HG03196 (cell line): ENCODE results near the gene BRSK2.

ENCODE experiments used
- ATAC-seq: cut with Tn5 transposase; IDR thresholded peaks from one replicate; pipeline ENCODE4 v1.9.1; 2021; ENCODE audit not compliant: unreplicated experiment

Gene BRSK2

DNA sequence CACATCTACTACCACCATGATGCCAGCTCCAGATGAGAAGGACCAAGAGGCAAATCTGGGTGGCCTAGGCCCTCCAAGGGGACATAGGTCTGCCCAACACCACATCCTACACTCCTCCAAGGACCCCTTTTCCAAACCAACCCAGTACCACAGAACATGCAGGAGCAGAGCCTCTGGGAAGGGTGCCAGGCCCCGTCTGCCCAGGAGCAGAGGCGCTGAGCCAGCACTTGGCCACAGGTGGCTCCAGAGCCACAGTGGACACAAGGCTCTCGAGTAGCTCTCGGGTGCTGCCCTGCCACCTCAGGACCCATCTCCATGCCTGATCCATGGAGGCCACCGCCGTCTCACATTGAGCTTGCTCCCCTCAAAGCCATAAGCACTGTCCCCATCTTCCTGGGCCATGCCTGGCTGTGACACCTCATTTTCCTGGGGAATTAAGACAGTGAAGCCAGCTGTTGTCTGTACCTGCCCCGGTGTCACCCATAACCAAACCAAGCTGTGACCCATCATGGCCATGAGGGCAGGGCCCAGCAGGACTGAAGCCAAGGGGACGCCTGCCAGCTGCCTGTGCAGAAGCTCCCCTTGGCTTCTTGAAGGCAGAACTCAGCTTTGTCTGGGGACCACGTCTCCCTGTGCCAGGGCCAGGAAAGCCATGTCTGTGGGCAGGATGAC, 89.4 kb downstream of the BRSK2 start:
- ATAC-seq = no peak

DNA sequence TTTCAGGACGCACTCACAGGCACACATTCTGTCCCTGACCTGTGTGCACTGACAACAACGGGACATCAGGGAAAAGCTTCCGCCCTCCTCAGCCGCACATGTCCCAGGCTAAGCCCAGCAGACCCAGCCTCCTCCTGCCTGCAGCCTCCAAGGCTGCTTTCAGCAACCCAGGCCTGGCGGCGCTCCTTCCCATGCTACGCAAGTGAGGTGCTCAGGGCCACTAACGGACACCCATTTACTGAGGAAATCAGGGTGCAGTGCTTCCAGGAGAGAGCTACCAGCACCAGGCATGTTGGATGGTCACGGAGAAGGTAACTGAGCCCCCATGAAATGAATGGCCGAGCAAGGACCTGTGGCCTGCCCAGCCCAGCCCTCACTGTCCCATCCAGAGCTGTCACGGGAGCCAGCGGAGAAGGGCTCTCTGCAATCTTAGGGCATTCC, 90.0 kb downstream of the BRSK2 start:
- no peak for ATAC-seq

DNA sequence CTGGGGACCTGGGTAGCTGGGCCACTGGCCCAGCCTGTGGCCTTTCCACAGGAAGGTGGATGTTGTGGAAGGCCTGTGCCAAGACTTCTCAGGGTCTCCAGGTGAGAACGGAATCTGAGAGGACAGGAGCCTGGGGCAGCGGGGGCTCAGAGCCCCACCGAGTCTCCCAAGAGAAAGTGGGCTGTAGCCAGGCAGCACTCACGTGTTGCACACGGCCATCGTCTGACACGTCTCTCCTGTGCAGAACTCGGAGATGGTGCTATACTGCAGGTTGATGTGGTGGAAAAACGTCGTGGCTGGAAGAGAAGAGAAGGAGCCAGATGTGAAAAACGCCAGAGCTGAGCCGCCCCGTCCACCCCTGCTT, 90.4 kb downstream of the BRSK2 start:
- no peak for ATAC-seq

DNA sequence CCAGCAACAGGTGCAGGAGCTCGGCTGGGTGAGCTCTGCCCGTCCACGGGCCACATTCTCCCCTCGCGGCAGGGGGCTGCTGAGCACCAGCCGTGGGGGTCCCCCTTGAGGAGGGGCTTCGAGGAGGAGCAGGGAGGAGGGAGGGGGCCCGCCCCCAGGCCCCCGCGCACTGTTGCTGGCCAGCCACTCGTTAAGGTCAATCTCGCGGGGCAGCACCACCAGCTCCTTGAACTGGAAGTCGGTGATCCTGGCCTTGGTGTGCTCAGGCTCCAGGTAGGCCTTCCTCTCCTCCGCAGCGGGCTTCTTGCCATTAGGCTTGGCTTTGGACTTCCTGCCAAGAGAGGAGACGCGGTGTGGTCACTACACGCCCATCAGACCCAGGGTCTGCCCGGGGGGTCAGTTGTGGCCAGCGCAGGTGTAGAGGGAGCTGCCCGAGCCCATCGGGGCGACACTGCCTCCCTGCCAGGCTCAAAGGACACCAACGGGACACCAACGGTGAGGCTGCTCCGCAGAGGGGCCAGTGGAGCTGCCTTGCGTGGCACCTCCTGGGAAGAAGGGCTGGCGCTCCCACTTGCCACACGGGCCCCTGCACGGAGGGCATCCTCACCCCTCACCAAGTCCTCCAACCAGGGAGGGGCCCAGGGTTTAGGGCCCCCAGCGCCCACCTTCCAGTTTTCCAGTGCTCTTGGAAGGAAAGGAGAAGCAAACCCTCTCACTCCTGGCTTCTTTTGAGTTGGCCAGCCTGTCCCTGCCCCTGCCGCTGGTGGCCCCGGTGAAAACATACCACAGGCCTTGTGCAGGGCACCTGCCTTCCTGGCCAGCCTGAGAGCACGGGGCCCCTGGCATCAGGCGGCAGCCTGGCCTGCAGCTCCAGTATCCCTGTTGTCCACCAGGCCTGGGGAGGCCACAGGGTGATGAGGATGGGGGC, 91.1 kb downstream of the BRSK2 start:
- ATAC-seq = no peak

DNA sequence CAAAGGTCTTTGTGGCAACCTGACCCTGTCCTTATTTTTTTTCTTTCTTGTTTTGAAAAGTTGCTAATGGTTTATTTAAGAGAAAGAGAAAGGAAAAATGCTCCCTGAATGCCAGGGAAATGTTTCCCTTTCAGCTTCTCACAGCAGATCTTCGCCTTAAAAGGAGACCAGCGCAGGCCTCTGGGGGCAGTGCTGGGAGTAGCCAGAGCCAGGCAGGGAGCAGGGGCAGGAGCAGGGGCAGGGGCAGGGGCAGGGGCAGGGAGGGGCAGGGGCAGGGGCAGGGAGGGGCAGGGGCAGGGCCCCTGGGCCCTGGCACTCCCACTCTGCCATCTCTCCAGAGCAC, 91.7 kb downstream of the BRSK2 start:
- ATAC-seq = no peak

DNA sequence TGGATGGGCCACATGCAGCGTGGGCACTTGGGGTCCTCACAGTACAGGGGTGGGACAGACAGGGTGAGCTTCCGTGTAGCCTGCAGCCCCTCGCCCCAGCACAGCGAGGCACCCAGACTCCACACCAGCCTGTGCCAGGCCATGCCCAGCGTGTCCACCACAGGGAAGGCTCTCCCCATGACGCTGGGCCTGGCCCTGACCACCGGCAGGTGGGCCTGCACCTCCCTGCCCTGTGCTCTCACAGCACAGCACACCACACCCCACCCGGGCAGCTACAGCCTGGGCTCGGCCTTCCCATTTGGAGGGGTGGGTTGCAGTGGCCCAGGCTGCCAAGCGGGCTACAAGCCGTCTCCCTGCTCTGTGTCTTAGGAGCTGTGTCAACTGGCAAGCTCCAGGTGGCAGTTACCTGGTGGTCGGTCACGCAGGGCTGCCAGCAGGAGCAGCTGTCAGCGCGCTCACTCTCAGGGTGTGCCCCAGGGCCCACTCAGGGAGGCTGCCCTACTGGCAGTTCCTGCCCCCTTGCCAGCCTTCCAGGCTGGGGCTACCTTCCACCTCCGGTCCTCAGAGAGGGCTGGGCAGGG, 92.2 kb downstream of the BRSK2 start:
- no peak for ATAC-seq

DNA sequence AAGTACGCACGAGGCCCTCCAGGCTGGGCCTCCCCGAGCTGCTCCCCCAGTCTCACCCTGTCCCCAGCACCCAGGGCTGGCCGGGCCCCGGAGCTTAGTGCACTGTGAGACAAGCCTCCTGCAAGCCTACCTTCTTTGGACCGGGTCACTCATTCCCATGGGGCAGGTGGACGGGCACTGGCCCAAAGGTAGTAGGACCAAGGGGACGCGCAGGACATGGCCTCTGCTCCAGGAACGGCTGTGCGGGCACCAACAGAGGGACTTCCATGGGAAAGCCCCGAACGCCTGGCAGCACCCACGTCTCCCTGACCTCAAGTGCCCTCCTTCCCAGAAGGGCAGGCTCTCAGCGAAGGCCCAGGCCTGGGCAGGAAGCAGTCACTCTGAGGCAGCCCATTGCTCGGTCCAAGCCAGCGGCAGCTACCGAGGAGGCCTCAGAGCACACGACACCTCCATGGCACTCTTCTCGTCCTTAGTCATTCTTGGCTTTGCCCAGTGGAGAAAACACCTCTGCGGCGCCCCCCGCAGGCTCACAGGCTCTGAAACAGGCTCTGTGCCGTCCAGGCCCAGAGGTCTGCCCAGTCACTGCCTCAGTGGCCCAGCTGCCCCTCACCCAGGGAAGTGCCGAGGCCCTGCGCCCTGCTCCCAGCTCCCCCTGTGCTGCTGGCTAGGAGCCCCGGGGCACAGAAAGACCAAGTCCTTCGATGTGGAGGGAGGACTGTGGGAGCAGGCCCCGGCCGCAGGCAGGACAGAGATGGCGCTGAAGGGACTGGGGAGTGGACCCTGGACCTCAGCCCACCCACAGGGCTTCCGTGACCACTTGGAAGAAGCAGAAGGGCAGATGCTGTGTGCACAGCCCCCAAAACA, 93.1 kb downstream of the BRSK2 start:
- no peak for ATAC-seq

DNA sequence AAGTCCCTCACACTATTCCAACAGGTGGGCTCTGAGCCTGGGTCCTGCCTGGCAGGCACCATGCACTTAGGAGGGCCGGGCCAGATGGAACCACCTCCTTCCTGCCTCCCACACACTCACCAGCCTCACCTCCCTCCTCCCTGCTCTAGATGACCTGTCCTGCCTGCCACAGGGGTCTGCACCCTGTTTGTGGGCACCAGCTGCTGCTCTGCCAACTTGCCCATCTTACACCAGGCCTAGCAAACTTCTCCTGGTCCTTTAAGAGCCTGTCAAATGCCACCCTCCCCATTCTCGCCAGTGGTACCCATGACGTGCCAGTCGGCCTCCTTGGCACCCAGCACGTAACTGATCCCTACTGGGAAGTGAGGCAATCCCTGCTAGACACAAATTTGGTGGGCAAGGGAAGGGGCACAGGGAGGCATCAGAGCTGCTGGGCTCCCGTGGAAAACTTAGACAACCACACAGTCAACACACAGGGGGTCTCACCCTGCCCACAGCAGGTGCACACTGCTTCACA, 93.8 kb downstream of the BRSK2 start:
- ATAC-seq = no peak

DNA sequence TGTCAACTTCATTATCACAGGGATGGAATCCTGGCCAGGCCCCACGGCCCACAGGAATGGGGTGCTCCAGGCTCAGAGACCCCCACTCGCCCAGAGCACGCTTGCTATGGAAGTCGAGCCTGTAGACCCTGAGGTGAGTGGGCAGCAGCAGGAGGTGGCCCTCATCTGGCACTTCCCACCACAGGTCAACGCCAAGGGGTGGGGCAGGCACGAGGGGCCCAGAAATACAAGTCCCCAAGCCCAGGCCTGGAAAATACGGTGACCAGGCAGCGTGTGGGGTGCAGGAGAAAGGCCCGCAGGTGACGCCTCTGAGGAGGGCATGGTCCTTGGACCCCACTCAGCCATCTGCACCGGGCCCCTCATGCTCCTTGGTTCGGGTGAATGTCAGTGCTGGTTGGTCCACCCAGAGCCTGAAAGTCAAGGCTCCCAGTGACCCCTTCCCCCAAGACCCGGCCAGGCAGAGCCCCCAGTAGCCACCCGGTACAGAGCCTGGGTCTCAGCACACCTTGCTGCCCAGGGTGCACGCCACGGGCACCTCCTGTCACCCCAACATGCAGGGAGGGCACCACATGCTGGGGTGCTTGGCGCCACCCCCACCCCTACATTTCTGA, 94.4 kb downstream of the BRSK2 start:
- no peak for ATAC-seq

DNA sequence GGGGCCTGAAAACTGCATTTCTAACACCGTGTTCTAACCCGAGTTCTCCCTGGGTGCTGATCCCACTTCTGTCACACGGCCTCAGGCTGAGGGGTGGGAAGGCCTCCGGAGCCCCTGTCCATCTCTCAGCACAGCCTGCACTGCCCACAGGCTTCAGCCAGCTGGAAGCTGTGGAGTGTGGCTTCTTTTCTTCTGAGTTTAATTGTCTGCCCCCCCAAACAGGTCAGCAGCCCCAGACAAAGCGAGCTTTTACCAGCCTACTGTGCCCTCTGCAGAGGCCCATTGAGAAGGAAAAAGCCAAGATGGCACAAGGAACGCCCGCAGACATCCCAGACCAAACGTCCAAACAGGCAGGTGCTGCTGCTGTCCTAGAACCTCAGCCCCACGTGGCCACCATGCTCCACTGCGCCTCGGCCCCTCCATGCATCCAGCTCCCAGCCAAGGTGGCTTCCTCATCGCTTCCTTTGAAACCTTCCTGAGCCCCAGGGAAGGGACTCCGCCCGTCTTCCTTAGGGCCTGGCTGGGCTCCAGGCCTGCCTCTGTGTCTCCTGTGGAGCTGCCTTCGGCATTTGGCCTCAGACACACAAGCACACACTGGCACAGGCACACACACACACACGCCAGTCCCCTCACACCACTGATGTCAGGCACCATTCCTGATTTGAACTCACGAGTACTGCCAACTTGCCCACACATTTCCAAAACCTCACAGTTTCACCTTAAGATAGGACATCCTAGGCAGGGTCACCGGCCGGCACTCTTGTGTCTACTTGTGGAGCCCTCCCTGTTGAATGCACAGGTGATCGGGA, 95.2 kb downstream of the BRSK2 start:
- no peak for ATAC-seq

DNA sequence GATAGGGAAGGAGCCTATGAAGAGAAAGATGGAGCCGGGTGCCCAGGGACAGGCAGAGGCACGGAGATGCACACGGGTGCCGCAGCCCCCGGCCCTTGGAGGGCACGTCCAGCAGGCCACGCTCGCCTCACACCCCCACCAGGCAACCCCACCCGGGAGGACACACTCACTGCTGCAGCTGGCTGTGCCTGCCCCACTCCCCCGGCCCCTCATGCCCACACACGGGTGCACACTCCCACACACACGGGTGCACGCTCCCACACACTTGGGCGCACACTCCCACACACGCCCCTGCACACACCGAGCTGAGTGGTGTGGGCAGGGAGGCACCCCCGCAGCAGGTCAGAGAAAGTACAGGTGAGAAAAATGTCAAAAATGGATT, 95.8 kb downstream of the BRSK2 start:
- no peak for ATAC-seq

DNA sequence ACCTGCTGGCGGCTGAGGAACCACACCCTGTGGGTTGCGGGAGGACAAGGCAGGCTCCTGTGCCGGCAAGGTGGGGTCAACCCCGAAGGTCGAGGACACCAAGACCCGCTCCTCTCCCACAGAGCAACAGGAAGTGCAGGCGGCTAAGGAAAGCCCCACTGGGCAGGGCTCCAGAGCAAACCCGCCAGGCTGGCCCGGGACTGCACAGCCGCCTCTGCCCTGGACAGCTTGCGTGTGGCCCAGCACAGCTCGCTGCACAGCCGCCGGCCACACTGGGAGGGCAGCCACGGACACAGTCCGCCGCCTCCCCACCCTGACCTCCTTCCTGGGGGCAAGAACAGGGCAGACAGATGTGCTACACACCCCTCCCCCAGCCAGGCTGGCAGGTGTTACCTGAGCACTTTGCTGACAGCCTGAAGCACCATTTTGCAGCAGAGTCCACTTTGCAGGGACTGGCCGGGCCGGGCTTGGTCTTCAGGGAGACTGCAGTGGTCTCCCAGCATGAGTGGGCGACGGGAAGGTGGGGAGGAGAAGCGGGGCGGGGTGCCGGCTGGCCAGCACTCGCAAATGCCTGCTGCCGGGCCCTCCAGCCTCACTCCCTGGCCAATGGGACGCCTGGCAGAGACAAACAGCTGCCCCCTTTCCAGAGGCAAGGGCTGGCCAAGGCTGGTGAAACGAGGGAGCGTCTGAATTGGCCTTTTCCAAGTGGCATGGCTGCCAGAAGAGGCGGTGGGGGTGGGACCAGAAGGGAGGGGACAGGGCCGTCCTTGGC, 96.5 kb downstream of the BRSK2 start, which contains the start of gene MOB2:
Gene MOB2, minus strand, starts transcription at position 726 of the 772 bp plus-strand sequence. Its CDS starts 223 bp downstream, at position 503.
- no peak for ATAC-seq

DNA sequence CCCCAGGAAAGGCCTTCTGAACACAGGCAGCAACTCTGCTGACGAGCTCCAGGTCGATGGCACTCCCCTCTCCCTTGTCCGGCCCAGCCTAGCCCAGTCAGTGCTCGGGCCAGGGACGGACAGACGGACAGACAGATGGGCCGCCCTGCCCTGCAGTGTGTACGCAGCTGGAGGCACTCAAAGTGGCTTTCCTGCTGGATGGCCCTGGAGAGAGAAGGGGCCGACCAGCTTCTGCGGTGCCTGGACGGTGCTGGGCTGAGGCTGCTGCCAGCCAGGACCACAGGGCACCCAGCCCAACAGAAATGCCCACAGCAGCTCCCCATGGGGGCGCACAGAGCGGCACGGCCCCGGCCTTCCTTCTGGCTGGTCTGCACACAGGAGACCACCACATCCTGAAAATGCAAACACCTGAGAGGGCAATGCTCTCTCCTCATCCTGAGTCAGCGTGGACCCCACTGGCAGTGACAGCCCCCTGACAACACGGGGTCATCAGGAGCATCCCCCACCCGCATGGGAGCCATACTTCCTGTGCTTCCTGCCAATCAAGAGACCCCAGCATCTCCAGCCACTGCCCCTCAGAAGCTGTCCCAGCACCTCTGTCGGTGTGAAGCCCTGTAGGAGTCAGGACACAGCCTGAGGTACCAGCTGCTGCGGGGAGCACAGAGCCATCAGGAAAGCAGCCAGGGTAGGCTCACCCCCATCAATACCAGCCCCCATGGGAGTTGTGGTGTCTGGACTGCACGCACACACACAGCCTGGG, 97.5 kb downstream of the BRSK2 start:
- no peak for ATAC-seq

DNA sequence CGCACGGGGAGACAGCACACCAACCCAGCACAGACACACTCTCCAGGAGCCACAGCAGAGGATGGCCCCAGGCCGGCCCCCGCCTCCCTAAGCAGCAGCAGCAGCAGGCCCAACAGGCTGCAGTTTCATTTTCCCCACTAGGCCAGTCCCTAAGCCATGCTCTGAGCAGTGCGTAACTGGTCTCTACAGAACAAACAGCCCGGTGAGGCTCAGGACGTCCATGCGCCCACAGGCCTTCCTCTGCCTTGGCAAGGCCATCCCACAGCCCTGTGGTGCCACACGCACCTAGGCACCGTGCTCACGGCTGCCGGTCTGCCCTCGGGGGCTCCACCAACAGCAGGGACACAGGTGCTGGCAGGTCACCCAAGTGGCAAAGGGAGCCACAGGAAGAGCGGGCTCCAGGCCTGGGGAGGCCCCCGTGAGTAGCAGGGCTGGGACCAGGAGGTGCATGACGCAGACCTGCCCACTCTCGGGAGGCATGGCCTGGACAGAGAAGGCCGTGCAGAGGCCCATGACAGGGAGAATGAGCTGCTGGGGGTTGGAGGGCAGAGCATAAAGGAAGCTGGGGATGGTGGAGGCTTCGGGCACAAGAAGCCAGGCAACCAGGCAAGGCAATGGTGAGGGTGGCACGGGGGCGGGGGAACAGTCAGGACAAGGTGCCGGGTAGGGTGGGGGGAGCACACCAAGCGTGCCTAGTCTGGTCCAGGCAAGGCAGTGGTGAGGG, 98.3 kb downstream of the BRSK2 start:
- ATAC-seq = no peak

DNA sequence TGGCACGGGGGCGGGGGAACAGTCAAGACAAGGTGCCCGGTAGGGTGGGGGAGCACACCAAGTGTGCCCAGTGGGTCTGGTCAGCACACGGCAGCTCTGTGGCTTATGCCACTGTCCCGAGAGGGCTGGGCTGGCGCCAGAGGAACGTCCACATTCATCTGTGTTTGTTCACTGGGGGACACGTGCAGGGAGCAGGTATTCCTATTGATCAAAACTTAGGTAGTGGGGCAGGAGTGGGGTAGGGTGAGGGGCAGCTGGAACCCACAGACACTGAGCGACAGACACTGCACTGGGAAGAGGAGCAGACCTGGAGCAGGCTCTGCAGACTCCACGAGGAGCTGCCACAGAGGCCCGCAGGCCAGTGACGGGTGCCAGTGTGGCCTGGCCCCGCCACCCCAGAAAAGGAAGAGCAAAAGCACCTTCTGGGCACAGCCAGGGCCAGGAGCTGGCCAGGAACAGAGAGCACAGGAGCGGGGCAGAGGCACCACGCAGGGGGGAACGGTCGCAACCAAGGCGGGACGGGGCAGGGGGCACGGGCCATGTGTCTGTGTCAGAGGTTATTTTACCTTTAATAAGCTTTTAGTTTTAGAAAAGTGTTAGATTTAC, 98.9 kb downstream of the BRSK2 start:
- ATAC-seq = no peak

DNA sequence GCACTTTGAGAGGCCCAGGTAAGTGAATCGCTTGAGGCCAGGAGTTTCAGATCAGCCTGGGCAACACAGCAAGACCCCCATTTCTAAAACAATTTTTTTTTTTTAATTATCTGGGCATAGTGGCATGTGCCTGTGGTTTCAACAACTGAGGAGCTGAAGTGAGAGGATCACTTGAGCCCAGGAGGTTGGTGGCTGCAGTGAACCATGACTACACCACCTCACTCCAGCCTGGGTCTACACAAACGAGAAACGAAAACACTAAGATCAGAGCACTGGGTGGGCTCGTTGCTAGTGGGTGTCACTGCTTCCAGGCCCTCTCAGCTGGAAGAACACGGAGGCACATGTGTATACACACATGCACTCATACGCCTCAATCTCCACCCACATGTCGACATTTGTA, 100.9 kb downstream of the BRSK2 start:
- no peak for ATAC-seq

DNA sequence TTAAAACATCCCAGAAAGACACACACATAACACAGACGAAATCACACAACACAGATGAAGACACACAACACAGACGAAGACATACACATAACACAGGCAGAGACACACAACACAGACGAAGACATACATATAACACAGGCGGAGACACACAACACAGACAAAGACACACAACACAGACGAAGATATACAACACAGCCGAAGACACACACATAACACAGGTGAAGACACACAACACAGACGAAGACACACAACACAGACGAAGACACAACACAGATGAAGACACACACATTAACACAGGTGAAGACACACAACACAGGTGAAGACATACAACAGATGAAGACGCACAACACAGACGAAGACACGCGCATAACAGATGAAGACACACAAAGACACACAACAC, 101.6 kb downstream of the BRSK2 start:
- no peak for ATAC-seq
